ENCODE measurements around the gene ATRIP.

DNA sequence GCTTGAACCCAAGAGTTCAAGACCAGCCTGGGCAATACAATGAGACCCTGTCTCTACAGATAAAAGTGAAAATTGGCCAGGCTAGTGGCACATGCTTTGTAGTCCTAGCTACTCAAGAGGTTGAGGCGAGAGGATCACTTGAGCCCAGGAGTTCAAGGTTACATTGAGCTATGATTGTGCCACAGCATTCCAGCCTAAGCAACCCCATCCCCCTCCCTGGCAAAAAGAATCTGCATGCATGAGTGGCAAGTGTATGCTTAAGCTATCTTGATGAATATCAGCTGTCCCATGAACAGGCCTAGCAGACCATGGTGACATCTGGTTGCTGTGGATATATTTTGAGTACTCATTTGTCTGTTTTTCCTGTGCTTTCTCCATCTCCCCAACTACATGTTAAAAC is 4.7 kb downstream of the ATRIP start:
- TF ChIP-seq CTCF (IDR thresholded peaks at IDR 0.05) (no peak), EZH2 (IDR thresholded peaks at IDR 0.05) (no peak), EZH2phosphoT487 (IDR thresholded peaks at IDR 0.05) (no peak)
